Measurements from ENCODE around the gene FADD.
A peak's percentile ranks its signal among the peaks of the same experiment; 100 is the strongest.

The FADD gene

GRCh38 chr11:70202920-70203750 is at the start of gene FADD:
FADD (plus strand) TSS chr11:70203296; CDS start chr11:70203460, 164 bp downstream.
- peak; percentile 88 for DNase-seq (ENCODE audit: low spot score)

- DNase-seq (ENCODE audit: low spot score): no peak
Observed at GRCh38 chr11:70155386-70155785, 47.7 kb upstream of the FADD start.

- DNase-seq (ENCODE audit: low spot score): no peak
Observed at GRCh38 chr11:70156291-70157037, 46.6 kb upstream of the FADD start.

GRCh38 chr11:70158201-70158600 is 44.9 kb upstream of the FADD start:
- DNase-seq (ENCODE audit: low spot score): no peak

GRCh38 chr11:70158757-70159389 is 44.2 kb upstream of the FADD start:
- no peak for DNase-seq (ENCODE audit: low spot score)

GRCh38 chr11:70159627-70160570 is 43.2 kb upstream of the FADD start:
- no peak for DNase-seq (ENCODE audit: low spot score)

GRCh38 chr11:70161043-70161625 is 42.0 kb upstream of the FADD start:
- no peak for DNase-seq (ENCODE audit: low spot score)

GRCh38 chr11:70164705-70165104 is 38.4 kb upstream of the FADD start:
- DNase-seq (ENCODE audit: low spot score): no peak

- DNase-seq (ENCODE audit: low spot score): no peak
Observed at GRCh38 chr11:70167120-70167519, 36.0 kb upstream of the FADD start.

GRCh38 chr11:70167723-70168404 is 35.2 kb upstream of the FADD start:
- no peak for DNase-seq (ENCODE audit: low spot score)

GRCh38 chr11:70168405-70168754 is 34.7 kb upstream of the FADD start:
- DNase-seq (ENCODE audit: low spot score): no peak

GRCh38 chr11:70169127-70169526 is 34.0 kb upstream of the FADD start:
- DNase-seq (ENCODE audit: low spot score): no peak

- no peak for DNase-seq (ENCODE audit: low spot score)
Observed at GRCh38 chr11:70169632-70170031, 33.5 kb upstream of the FADD start.

- DNase-seq (ENCODE audit: low spot score): no peak
Observed at GRCh38 chr11:70170596-70171210, 32.4 kb upstream of the FADD start.

GRCh38 chr11:70173018-70173417 is 30.1 kb upstream of the FADD start:
- no peak for DNase-seq (ENCODE audit: low spot score)

GRCh38 chr11:70174547-70175235 is 28.4 kb upstream of the FADD start:
- no peak for DNase-seq (ENCODE audit: low spot score)

GRCh38 chr11:70175236-70175698 is 27.8 kb upstream of the FADD start:
- DNase-seq (ENCODE audit: low spot score): no peak

- no peak for DNase-seq (ENCODE audit: low spot score)
Observed at GRCh38 chr11:70176940-70177689, 26.0 kb upstream of the FADD start.

- no peak for DNase-seq (ENCODE audit: low spot score)
Observed at GRCh38 chr11:70180906-70181305, 22.2 kb upstream of the FADD start.

Measured in putamen (tissue), 1 donor.